Astrocyte (in vitro differentiated cells and primary cell): ENCODE data around the gene KDM6B.

ENCODE experiments used
- EZH2 ChIP-seq: IDR thresholded peaks from 2 replicates; pipeline ENCODE4 v1.6.1; 2012; ENCODE audit warnings: mild to moderate bottlenecking, low read length, inconsistent platforms; ENCODE audit not compliant: insufficient read depth
- TF ChIP-seq, protein P1 (sequence below): IDR thresholded peaks from 2 replicates; pipeline ENCODE4 v1.5.1; 2011; ENCODE audit warnings: low read depth, mild to moderate bottlenecking, inconsistent platforms, low read length, moderate library complexity; ENCODE audit not compliant: insufficient read depth

DNA sequence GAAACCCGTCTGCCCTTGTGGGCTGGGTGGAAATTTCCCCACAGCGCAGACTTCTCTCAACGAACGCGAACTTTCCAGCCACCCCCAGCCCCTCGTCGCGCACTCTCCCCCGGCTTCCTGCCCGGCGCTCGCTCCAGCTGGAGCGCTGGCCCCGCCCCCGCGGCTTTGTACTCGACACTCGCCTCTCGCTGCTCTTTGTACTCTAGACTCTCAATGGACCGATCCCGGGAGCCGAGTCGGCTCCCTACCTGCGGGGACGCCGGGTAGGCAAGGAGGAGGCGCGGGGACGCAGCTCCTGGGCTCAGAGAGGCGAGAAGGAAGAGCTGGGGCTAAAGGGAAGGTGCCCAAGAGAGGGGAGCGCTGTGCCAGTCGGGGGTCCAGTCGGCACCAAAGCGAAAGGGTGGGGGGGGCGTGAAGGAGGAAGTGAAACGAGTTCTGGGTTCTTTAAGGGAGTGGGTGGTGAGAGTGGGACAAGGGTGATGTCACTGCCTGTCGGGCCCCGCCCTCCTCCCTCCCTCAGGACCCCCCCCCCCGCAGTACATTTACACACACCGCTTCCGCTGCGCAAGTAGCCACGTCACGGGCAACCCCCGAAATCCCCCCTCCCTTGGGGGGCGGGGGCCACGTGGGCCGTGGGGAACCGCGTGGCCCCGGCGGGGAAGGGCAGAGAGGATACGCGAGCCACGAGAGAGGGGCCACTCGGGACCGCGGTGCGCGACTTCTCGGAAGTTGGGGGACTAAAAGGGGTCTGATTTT lies 9.7 kb downstream of the KDM6B start:
- TF ChIP-seq, protein P1, sequence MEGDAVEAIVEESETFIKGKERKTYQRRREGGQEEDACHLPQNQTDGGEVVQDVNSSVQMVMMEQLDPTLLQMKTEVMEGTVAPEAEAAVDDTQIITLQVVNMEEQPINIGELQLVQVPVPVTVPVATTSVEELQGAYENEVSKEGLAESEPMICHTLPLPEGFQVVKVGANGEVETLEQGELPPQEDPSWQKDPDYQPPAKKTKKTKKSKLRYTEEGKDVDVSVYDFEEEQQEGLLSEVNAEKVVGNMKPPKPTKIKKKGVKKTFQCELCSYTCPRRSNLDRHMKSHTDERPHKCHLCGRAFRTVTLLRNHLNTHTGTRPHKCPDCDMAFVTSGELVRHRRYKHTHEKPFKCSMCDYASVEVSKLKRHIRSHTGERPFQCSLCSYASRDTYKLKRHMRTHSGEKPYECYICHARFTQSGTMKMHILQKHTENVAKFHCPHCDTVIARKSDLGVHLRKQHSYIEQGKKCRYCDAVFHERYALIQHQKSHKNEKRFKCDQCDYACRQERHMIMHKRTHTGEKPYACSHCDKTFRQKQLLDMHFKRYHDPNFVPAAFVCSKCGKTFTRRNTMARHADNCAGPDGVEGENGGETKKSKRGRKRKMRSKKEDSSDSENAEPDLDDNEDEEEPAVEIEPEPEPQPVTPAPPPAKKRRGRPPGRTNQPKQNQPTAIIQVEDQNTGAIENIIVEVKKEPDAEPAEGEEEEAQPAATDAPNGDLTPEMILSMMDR: no peak
- no peak for TF ChIP-seq EZH2
